Prostate gland (tissue), 2 donors: Measurements from ENCODE around the gene TWSG1. TPM values are rescaled to one million over a fixed set of nuclear protein-coding genes. Genes with fewer than 3 reads are reported as not detected.
"Not testable (repeated sequence)": the region's sequence is repeated elsewhere in the genome, so short reads cannot be mapped to it uniquely, and the experiment has no call there.

Experiments
- DNase-seq: peaks from one replicate; pipeline ENCODE4 v3.0.0-alpha.2; 2019; ENCODE audit warnings: low spot score
- H3K27ac ChIP-seq, 2 donors: fragments of 200-600 bp; sonication (generic); 2 replicates each; pipeline ENCODE4 v1.5.1; 2017 to 2019
- H3K27me3 ChIP-seq: fragments of 200-600 bp; sonication (generic); replicated peaks from 2 replicates; pipeline ENCODE4 v1.5.1; 2019; ENCODE audit not compliant: insufficient read depth
- H3K36me3 ChIP-seq, 2 donors: fragments of 200-600 bp; sonication (generic); 1 replicate in 1 of 2; 2 replicates in 1 of 2; pipeline versions ENCODE4 v1.5.1 to v1.8.1; 2017 to 2019
- H3K4me1 ChIP-seq: fragments of 200-600 bp; sonication (generic); replicated peaks from 2 replicates; pipeline ENCODE4 v1.5.1; 2019
- H3K4me3 ChIP-seq, 2 donors: fragments of 200-600 bp; sonication (generic); 2 replicates each; pipeline ENCODE4 v1.5.1; 2017 to 2019
- H3K9me3 ChIP-seq: fragments of 200-600 bp; sonication (generic); 2 replicates; pipeline ENCODE4 v1.5.1; 2017
- POLR2A ChIP-seq: fragments of 450-650 bp; IDR thresholded peaks from one replicate; pipeline ENCODE4 v1.6.1; 2016; ENCODE audit warnings: antibody characterized with exemption, mild to moderate bottlenecking
- POLR2AphosphoS5 ChIP-seq: sonication (generic); formaldehyde crosslinking; IDR thresholded peaks from one replicate; pipeline ENCODE4 v1.6.1; 2017; ENCODE audit warnings: antibody characterized with exemption
- WGBS: methylation state at CpG from one replicate; pipeline ENCODE4 v1.1.5; 2018; 5-methylcytosine and 5-hydroxymethylcytosine counted together
- intact Hi-C: fragments of 100-400 bp; cut with DNase I; formaldehyde crosslinking; loops from one replicate; pipeline ENCODE4 v1.14.2; 2022
- total RNA-seq, 2 donors: library from RNA; depleted of rRNA; stranded (reverse); fragments of >200 nt; gene quantifications; one replicate each; pipeline ENCODE4 v1.1.0, GENCODE V29; 2016
- TF ChIP-seq, protein P1 (sequence below), 4 experiments: fragments of 200-600 bp in 2 of 4; fragments of 450-650 bp in 2 of 4; sonication (generic) in 2 of 4; IDR thresholded peaks; 1 replicate in 3 of 4; 2 replicates in 1 of 4; pipeline ENCODE4 v1.5.1; 2016 to 2019; ENCODE audit warnings: antibody characterized with exemption in 4 of 4, mild to moderate bottlenecking in 2 of 4, moderate library complexity in 2 of 4

TWSG1 gene
- total RNA-seq, 2 donors from 2014 or later: 32.2 to 46.0 TPM

DNA sequence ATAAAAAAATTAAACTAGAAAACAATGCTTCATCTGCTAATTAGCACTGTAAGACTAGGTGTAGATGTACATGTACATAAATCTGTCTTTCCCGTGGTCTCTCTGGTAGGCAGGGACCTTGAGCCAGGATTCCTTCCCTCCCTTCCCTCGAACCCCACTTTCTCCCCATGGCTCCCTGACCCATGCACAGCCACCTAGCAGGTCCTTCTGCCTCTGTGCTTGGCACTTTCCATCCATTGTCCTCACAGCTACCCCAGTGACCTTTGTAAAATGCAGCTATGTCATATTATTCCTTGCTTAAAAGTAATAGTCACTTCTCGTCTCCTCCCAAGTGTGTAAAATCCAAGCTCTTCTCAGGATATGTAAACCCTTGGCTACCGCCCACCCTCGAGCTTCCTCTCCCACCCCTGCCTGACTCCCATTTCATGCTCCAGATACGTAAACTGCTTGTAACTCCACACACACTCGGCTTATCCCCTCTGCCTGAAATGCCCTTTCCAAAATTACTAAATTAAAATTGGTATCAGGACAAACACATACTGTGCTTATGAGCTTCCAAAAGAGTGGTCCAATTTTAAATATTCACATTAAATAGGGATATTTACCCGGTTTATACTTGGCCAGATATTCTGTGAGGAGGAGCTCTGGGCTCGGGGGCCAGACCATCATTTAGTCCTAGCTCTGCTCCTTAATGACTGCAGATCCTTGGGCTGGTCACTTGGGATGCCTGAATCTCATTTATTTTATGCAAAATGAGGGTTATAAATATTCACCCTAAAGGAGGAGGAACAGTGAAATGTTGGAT lies 86.7 kb downstream of the TWSG1 start:
- intact Hi-C loops: no loop called here
- 74% methylated on average over 9 of the region's 9 CpGs for WGBS
- H3K4me1 ChIP-seq: no peaks in the 10 kb centered on the region
- no peak for TF ChIP-seq POLR2A
- TF ChIP-seq, protein P1, sequence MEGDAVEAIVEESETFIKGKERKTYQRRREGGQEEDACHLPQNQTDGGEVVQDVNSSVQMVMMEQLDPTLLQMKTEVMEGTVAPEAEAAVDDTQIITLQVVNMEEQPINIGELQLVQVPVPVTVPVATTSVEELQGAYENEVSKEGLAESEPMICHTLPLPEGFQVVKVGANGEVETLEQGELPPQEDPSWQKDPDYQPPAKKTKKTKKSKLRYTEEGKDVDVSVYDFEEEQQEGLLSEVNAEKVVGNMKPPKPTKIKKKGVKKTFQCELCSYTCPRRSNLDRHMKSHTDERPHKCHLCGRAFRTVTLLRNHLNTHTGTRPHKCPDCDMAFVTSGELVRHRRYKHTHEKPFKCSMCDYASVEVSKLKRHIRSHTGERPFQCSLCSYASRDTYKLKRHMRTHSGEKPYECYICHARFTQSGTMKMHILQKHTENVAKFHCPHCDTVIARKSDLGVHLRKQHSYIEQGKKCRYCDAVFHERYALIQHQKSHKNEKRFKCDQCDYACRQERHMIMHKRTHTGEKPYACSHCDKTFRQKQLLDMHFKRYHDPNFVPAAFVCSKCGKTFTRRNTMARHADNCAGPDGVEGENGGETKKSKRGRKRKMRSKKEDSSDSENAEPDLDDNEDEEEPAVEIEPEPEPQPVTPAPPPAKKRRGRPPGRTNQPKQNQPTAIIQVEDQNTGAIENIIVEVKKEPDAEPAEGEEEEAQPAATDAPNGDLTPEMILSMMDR (IDR thresholded peaks at IDR 0.05): no peak
- H3K4me3 ChIP-seq: no peak overlapping the region
- no peaks in the 10 kb centered on the region for H3K27me3 ChIP-seq
- no peak overlapping the region for H3K27ac ChIP-seq
- H3K36me3 ChIP-seq: no peaks in the 10 kb centered on the region
- DNase-seq: no peak
- no peaks in the 10 kb centered on the region for H3K9me3 ChIP-seq

DNA sequence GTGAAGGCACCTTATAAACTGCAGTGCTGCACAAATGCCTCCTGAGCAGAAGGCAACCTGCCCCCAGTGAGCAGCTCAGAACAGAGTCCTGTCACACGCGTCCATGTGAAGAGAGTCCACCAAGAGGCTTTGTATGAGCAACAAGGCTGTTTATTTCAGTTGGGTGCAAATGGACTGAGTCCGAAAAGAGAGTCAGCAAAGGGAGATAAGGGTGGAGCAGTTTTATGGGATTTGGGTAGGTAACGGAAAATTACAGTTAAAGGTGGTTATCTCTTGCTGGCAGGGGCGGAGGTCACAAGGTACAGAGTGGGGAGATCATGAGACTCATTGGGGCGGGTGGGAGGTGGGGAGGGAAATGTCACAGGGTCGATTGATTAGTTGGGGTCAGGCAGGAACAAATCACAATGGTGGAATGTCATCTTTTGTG lies 87.3 kb downstream of the TWSG1 start:
- no peak overlapping the region for H3K4me3 ChIP-seq
- TF ChIP-seq POLR2AphosphoS5 (no peak), POLR2A (no peak)
- TF ChIP-seq, protein P1 (IDR thresholded peaks at IDR 0.05): no peak
- no peaks in the 10 kb centered on the region for H3K27me3 ChIP-seq
- DNase-seq: no peak
- no peaks in the 10 kb centered on the region for H3K9me3 ChIP-seq
- intact Hi-C loops: no loop called here
- WGBS: 89% methylated on average over 7 of the region's 7 CpGs
- H3K27ac ChIP-seq: no peak overlapping the region
- no peaks in the 10 kb centered on the region for H3K4me1 ChIP-seq
- no peaks in the 10 kb centered on the region for H3K36me3 ChIP-seq

DNA sequence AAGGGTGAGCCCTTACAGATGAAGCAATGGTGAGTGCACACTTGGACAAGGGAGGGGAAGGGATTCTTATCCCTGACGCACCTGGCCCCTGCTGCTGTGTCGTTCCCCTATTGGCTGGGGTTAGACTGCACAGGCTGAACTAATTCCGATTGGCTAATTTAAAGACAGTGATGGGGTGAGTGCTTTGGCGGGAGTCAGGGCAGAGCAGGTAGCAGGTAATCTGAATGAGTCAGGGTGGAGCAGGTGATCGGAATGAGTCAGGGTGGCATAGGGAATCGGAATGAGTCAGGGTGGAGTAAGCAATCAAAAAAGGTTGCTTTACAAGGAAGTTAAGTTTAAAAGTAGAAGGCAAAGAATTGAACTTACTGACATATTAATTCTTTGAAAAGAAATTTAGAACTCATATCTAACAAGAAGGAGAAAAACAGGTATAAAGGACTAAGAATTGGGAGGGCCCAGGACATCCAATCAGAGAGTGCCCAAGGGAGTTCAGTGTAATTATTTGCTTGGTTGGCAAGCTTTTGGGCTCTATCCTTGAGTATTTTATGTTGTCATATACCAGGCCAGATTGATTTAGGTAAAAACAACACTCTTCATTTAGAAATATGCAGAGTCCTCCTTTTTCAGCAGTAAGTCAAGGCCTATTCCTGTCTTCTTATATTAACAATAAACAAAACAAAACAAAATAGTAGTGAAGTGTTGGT lies 88.4 kb downstream of the TWSG1 start:
- 93% methylated on average over 6 of the region's 6 CpGs for WGBS
- DNase-seq: no peak
- no peaks in the 10 kb centered on the region for H3K36me3 ChIP-seq
- no peaks in the 10 kb centered on the region for H3K9me3 ChIP-seq
- H3K4me3 ChIP-seq: no peak overlapping the region
- no peak overlapping the region for H3K27ac ChIP-seq
- intact Hi-C loops: no loop called here
- H3K27me3 ChIP-seq: no peaks in the 10 kb centered on the region
- no peaks in the 10 kb centered on the region for H3K4me1 ChIP-seq
- TF ChIP-seq, protein P1 (IDR thresholded peaks at IDR 0.05): no peak
- TF ChIP-seq POLR2A: no peak
- no peak for TF ChIP-seq POLR2AphosphoS5

DNA sequence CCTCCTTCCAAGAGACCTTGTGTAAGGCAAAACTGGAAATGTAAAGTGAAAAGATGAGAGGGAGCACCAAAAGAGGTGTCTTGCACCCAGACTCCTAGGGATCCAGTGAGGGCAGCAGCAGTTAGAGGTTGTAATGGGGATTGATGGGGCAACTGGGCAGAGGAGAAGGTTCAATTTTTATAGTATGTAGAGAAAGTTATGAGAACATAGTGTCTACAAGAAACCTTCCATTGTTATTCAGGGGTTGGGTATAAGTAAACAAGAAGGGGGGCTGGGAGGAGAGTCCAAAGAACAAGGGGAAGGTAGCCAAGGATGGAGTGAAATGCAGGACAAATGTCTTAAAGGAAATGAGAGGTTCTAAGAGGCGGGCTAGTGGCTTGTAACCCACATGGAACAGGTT lies 89.1 kb downstream of the TWSG1 start:
- 74% methylated on average over 1 of the region's 1 CpG for WGBS
- DNase-seq, H3K9me3 ChIP-seq, H3K4me1 ChIP-seq, H3K36me3 ChIP-seq, H3K4me3 ChIP-seq, H3K27me3 ChIP-seq, intact Hi-C loops: not testable (repeated sequence)
- TF ChIP-seq POLR2AphosphoS5: peak; percentile 29
- peak overlapping the region in 1 of 2 donors; percentile 11 for H3K27ac ChIP-seq

DNA sequence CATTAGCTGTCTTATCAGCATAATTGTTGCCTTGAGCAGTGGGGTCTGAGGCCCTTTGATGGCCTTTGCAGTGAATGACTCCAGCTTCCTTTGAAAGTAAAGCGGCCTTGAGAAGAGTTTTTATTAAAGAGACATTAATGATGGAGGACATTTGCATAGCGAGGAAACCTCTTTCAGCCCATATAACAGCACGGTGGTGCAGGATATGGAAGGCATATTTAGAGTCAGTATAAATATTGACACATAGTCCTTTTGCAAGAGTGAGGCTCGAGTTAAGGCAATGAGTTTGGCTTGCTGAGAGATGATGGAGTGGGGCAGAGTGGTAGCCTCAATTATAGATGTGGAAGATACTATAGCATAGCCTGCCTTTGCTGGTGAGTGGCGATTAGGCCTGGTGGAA lies 89.7 kb downstream of the TWSG1 start:
- 74% methylated on average over 5 of the region's 5 CpGs for WGBS
- H3K36me3 ChIP-seq, intact Hi-C loops: not testable (repeated sequence)

More for the DNA sequence above, 89.7 kb downstream of the TWSG1 start:
- not testable (repeated sequence) for H3K27me3 ChIP-seq, H3K4me1 ChIP-seq, H3K4me3 ChIP-seq, DNase-seq, H3K9me3 ChIP-seq
- H3K27ac ChIP-seq: peak overlapping the region in 1 of 2 donors; percentile 11
